K562 (cell line): Measurements from ENCODE around the gene CD46. TPM values are rescaled to one million over a fixed set of nuclear protein-coding genes. Genes with fewer than 3 reads are reported as not detected.

Experiments used
- ATAC-seq: fragments of 200-7000 bp; cut with Tn5 transposase; 3 replicates; pipeline ENCODE4 v1.9.1; 2020; ENCODE audit warnings: moderate library complexity
- BruUV-seq: library from RNA; stranded (reverse); fragments of 400-500 nt; replicated peaks from 2 replicates; lab custom pipeline; 2021; lab: Mats Ljungman, UMichigan
- CTCF ChIA-PET: fragments of 300-600 bp; formaldehyde crosslinking; extraction: SDS; loops from one replicate; lab custom pipeline; 2021; ENCODE audit warnings: low intra/inter-chr PET ratio; lab: Yijun Ruan, JAX
- POLR2A ChIA-PET: fragments of 300-600, 350-650 bp; sonication (Branson Sonifier 250); formaldehyde crosslinking; extraction: SDS; loops from one replicate; lab custom pipeline; 2021; ENCODE audit warnings: antibody characterized with exemption, inconsistent platforms; lab: Yijun Ruan, JAX
- DNase-seq, 4 experiments: peaks; one replicate each; pipeline versions ENCODE4 v3.0.0 to v3.0.0-alpha.2; 2011 to 2018; ENCODE audit warnings: low spot score in 3 of 4, mixed read lengths in 3 of 4; ENCODE audit errors: extremely low read depth in 1 of 4
- FAIRE-seq: peaks from 2 replicates; lab custom pipeline; 2011; peaks lifted over from hg19 to GRCh38; lab: Jason Lieb, UNC
- H2AFZ ChIP-seq: 2 replicates; pipeline ENCODE4 v1.6.0; 2011; ENCODE audit warnings: low read depth, low read length, control low read depth, inconsistent platforms
- H3K27ac ChIP-seq: fragments of 200-600 bp; 3 replicates; pipeline ENCODE4 v1.8.0; 2011; ENCODE audit warnings: low read depth, mild to moderate bottlenecking, control low read depth, inconsistent platforms, low read length, moderate library complexity, mixed read lengths; ENCODE audit errors: extremely low read depth
- H3K27me3 ChIP-seq, 2 experiments: fragments of 300-600 bp in 1 of 2; 2 replicates in 1 of 2; 3 replicates in 1 of 2; pipeline versions ENCODE4 v1.6.0 to v1.8.0; 2011; ENCODE audit warnings: inconsistent platforms in 2 of 2, low read length in 2 of 2, mild to moderate bottlenecking in 1 of 2, mixed read lengths in 1 of 2, moderate library complexity in 1 of 2; ENCODE audit not compliant: control insufficient read depth in 2 of 2, insufficient read depth in 2 of 2
- H3K36me3 ChIP-seq: fragments of 300-600 bp; 3 replicates; pipeline ENCODE4 v1.8.0; 2011; ENCODE audit warnings: mild to moderate bottlenecking, low read length, inconsistent platforms; ENCODE audit not compliant: control insufficient read depth, insufficient read depth
- H3K4me1 ChIP-seq, 2 experiments: fragments of 200-600 bp in 1 of 2; replicated peaks in 1 of 2; 2 replicates in 1 of 2; 3 replicates in 1 of 2; pipeline versions ENCODE4 v1.5.1 to v1.8.0; 2011; ENCODE audit warnings: inconsistent platforms in 2 of 2, low read length in 2 of 2, mild to moderate bottlenecking in 1 of 2, mixed read lengths in 1 of 2, moderate library complexity in 1 of 2; ENCODE audit not compliant: control insufficient read depth in 2 of 2, insufficient read depth in 2 of 2
- H3K4me2 ChIP-seq: 2 replicates; pipeline ENCODE4 v1.6.1; 2011; ENCODE audit warnings: low read length, control low read depth, inconsistent platforms, mixed read lengths; ENCODE audit not compliant: insufficient read depth
- H3K4me3 ChIP-seq: fragments of 200-600 bp; sonication (generic), shearing (Covaris generic); 2 replicates; pipeline ENCODE4 v1.5.1; 2016; ENCODE audit warnings: control low read depth, inconsistent platforms
- H3K79me2 ChIP-seq: fragments of 200-600 bp; 3 replicates; pipeline ENCODE4 v1.8.0; 2011; ENCODE audit warnings: low read length, inconsistent platforms; ENCODE audit not compliant: control insufficient read depth, insufficient read depth
- H3K9ac ChIP-seq, 2 experiments: 2 replicates each; pipeline versions ENCODE4 v1.6.0 to v1.6.1; 2011; ENCODE audit warnings: low read depth in 2 of 2, low read length in 2 of 2, control low read depth in 1 of 2, inconsistent platforms in 1 of 2, mild to moderate bottlenecking in 1 of 2, mixed read lengths in 1 of 2; ENCODE audit not compliant: insufficient read depth in 1 of 2
- H3K9me1 ChIP-seq: one replicate; pipeline ENCODE4 v1.6.0; 2011; ENCODE audit warnings: inconsistent platforms, mild to moderate bottlenecking, low read length, moderate library complexity; ENCODE audit not compliant: control insufficient read depth, insufficient read depth
- H3K9me3 ChIP-seq: replicated peaks from 2 replicates; pipeline ENCODE4 v1.5.1; 2011; ENCODE audit warnings: low read depth, low read length, inconsistent platforms; ENCODE audit not compliant: control insufficient read depth, insufficient read depth
- H4K20me1 ChIP-seq: replicated peaks from 2 replicates; pipeline ENCODE4 v1.6.1; 2011; ENCODE audit warnings: low read length, inconsistent platforms, mixed read lengths; ENCODE audit not compliant: control insufficient read depth, insufficient read depth
- CBX8 ChIP-seq: fragments of 200-600 bp; sonication (generic); IDR thresholded peaks from 2 replicates; pipeline ENCODE4 v1.6.1; 2012; ENCODE audit warnings: borderline replicate concordance, mixed run types, low read depth, mild to moderate bottlenecking, moderate library complexity, mixed read lengths, low read length, control low read depth, inconsistent platforms; ENCODE audit not compliant: poor library complexity, severe bottlenecking; ENCODE audit errors: extremely low read depth
- ETV5 ChIP-seq: sonication (generic); formaldehyde crosslinking; IDR thresholded peaks from 2 replicates; pipeline ENCODE4 v1.4.0; 2020; ENCODE audit warnings: low read depth, mild to moderate bottlenecking, missing genetic modification reagents
- HNRNPL ChIP-seq: fragments of 200-400 bp; formaldehyde crosslinking; IDR thresholded peaks from 2 replicates; pipeline ENCODE4 v1.6.1; 2017; ENCODE audit warnings: low read depth, mild to moderate bottlenecking, low read length
- HNRNPUL1 ChIP-seq: fragments of 200-400 bp; formaldehyde crosslinking; IDR thresholded peaks from 2 replicates; pipeline ENCODE4 v1.6.1; 2017; ENCODE audit warnings: low read length
- KAT7 ChIP-seq: sonication (generic); formaldehyde crosslinking; IDR thresholded peaks from 2 replicates; pipeline ENCODE4 v1.8.0; 2022; ENCODE audit warnings: missing genetic modification reagents, mild to moderate bottlenecking, borderline replicate concordance
- KLF16 ChIP-seq: IDR thresholded peaks from 2 replicates; pipeline ENCODE4 v1.6.1; 2016; ENCODE audit warnings: antibody characterized with exemption
- MAZ ChIP-seq, 2 experiments: fragments of 450-650 bp in 1 of 2; sonication (generic) in 1 of 2; formaldehyde crosslinking; IDR thresholded peaks in 1 of 2; conservative IDR thresholded peaks in 1 of 2; 2 replicates each; pipeline versions ENCODE4 v1.4.0 to v1.5.0; 2020; ENCODE audit warnings: mild to moderate bottlenecking in 1 of 2, missing genetic modification reagents in 1 of 2
- NUFIP1 ChIP-seq: fragments of 450-650 bp; IDR thresholded peaks from 2 replicates; pipeline ENCODE4 v1.6.1; 2018; ENCODE audit not compliant: partially characterized antibody
- PTRF ChIP-seq: fragments of 450-650 bp; IDR thresholded peaks from 2 replicates; pipeline ENCODE4 v1.6.1; 2016; ENCODE audit warnings: mild to moderate bottlenecking, missing genetic modification characterization, missing compliant biosample characterization
- RBFOX2 ChIP-seq: fragments of 200-400 bp; formaldehyde crosslinking; IDR thresholded peaks from 2 replicates; pipeline ENCODE4 v1.6.1; 2017; ENCODE audit warnings: low read depth, mild to moderate bottlenecking, low read length, moderate library complexity
- TCFL5 ChIP-seq: fragments of 250-450 bp; sonication (Bioruptor Pico); conservative IDR thresholded peaks from 2 replicates; pipeline ENCODE4 v1.6.1; 2021; ENCODE audit warnings: mild to moderate bottlenecking, moderate library complexity, matching md5 sums
- U2AF2 ChIP-seq: fragments of 200-400 bp; formaldehyde crosslinking; optimal IDR thresholded peaks from 2 replicates; pipeline ENCODE3; 2017; ENCODE audit warnings: low read depth, mild to moderate bottlenecking, low read length
- ZNF124 ChIP-seq: sonication (generic); formaldehyde crosslinking; IDR thresholded peaks from 2 replicates; pipeline ENCODE4 v1.8.1; 2022; ENCODE audit warnings: missing genetic modification reagents
- ZNF274 ChIP-seq: IDR thresholded peaks from 2 replicates; pipeline ENCODE4 v1.6.1; 2011; ENCODE audit warnings: low read depth, mild to moderate bottlenecking, low read length, moderate library complexity, borderline replicate concordance
- ZNF551 ChIP-seq: fragments of 250-450 bp; sonication (Bioruptor Pico); IDR thresholded peaks from 2 replicates; pipeline ENCODE4 v1.5.0; 2021; ENCODE audit warnings: mild to moderate bottlenecking, moderate library complexity
- ZNF696 ChIP-seq: fragments of 250-450 bp; sonication (Bioruptor Pico); conservative IDR thresholded peaks from 2 replicates; pipeline ENCODE4 v1.4.0; 2020; ENCODE audit warnings: mild to moderate bottlenecking, moderate library complexity
- WGBS: fragments of 100-300 bp; shearing (Covaris generic); methylation state at CpG from one replicate; pipeline ENCODE4 v1.1.6; 2016; ENCODE audit warnings: low coverage, mixed read lengths; ENCODE audit not compliant: insufficient coverage; ENCODE audit errors: missing lambda C conversion rate; 5-methylcytosine and 5-hydroxymethylcytosine counted together
- in situ Hi-C: fragments of 300-500 bp; cut with MboI; formaldehyde crosslinking; loops from 4 replicates; pipeline ENCODE4 v1.15.0; 2018; ENCODE audit warnings: inconsistent platforms, mixed read lengths
- intact Hi-C: fragments of 100-400 bp; cut with micrococcal nuclease; formaldehyde crosslinking; loops from 2 replicates; pipeline ENCODE4 v1.14.2; 2022
- polyA plus RNA-seq, 8 experiments: library from polyadenylated mRNA; depleted of rRNA in 4 of 8; stranded (reverse) in 5 of 8; unstranded in 3 of 8; fragments of >200 nt; fragmentation: Nextera tagmentation in 2 of 8; fragmentation: Illumina TruSeq in 1 of 8; extraction: Ambion mirVana in 2 of 8; extraction: Trizol in 1 of 8; gene quantifications; 2 replicates each; pipeline versions ENCODE4 v1.2.1 to v1.2.3, GENCODE V29; 2011 to 2014; ENCODE audit warnings: inconsistent platforms in 1 of 8, missing spikeins in 1 of 8
- total RNA-seq, 7 experiments: library from RNA; depleted of rRNA in 6 of 7; stranded (reverse); fragments of >200 nt in 6 of 7; fragmentation: Illumina TruSeq in 2 of 7; extraction: Trizol in 2 of 7; gene quantifications; 2 replicates each; pipeline versions ENCODE4 v1.2.1 to v1.2.3, GENCODE V29; 2011 to 2021; ENCODE audit warnings: low replicate concordance in 1 of 7
- TF ChIP-seq, protein P1 (sequence below): sonication (generic); formaldehyde crosslinking; IDR thresholded peaks from 2 replicates; pipeline ENCODE4 v1.8.0; 2023; ENCODE audit warnings: mild to moderate bottlenecking, missing genetic modification reagents
- TF ChIP-seq, protein P2 (sequence below), 2 experiments: fragments of 250-450 bp in 1 of 2; fragments of 450-650 bp in 1 of 2; sonication (Bioruptor Pico) in 1 of 2; IDR thresholded peaks; 2 replicates each; pipeline versions ENCODE4 v1.6.1 to v1.8.0; 2016 to 2021; ENCODE audit warnings: mild to moderate bottlenecking in 2 of 2, moderate library complexity in 2 of 2, missing compliant biosample characterization in 1 of 2, missing genetic modification characterization in 1 of 2

CD46 gene
- total and polyA plus RNA-seq, 9 of the 15 experiments (the other 6 are each of a cell fraction or from before 2014, with no cell fraction given) = 87.9 to 374 (median 156) TPM

DNA sequence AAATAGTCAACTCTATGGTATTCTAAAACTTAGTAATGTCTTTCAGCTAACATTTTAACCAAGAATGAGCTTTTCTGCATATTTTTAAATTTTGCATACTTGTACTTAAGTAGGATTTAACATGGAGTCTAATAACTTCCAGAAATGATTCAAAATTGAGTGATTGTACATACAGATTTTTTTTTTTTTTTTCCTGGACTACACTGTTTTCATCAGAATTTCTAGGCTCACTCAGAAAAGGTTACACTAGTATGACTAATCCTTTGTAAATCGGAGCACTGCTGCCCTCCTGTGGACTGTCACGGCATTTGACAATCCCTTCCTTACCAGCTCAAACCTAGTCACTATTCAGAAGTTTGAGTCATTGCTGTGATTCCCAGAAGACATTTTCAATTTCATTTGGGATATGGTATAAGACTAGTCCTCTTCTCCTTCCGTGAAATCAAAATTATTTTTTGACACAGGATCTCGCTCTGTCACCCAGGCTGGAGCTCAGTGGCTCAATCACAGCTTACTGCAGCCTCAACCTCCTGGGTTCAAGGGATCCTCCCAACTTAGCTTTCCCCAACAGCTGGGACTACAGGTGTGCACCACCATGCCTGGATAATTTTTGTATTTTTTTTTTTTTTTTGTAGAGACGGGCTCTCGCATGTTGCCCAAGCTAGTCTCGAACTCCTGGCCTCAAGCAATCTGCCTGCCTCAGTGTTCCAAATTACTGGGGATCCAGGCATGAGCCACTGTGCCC is 45.5 kb downstream of the CD46 start:
- Histone ChIP-seq H3K27me3 (no peaks in the 10 kb centered on the region), H3K9me3 (no peaks in the 10 kb centered on the region), H3K4me1 (no peaks in the 10 kb centered on the region), H4K20me1 (no peaks in the 10 kb centered on the region), H3K9me1 (no peaks in the 10 kb centered on the region), H3K4me2 (no peak overlapping the region), H3K4me3 (no peak overlapping the region), H3K9ac (no peak overlapping the region), H3K36me3 (peaks cover 49% of the 10 kb centered on the region), H3K27ac (no peak overlapping the region), H2AFZ (no peak overlapping the region), H3K79me2 (no peaks in the 10 kb centered on the region)
- FAIRE-seq (peak; percentile 89), DNase-seq (peak; percentile 74 to 88 (median 79)), ATAC-seq (peak; percentile 96)
- intact Hi-C loops (loop anchor here (1.0 to 2.0 kb wide), 2 partner anchors 45 to 86 kb away; partner anchors contain the start of gene CD46), in situ Hi-C loops (no loop called here)
- 37% methylated on average over 6 of the region's 7 CpGs for WGBS
- CTCF ChIA-PET = interaction anchor here (0.6 to 1.3 kb wide), 9 partner anchors 34 to 1190 kb away, joined by 3 to 13 read pairs (median 5); no protein-coding TSS in a partner anchor
- POLR2A ChIA-PET = interaction anchor here (0.6 to 1.8 kb wide), 12 partner anchors 9 to 173 kb away, joined by 3 to 16 read pairs (median 4); no protein-coding TSS in a partner anchor
- BruUV-seq = no TSS peak
- no peak for TF ChIP-seq ZNF274
- TF ChIP-seq MAZ (CRISPR knock-in tag; conservative IDR thresholded peaks at IDR 0.05 in 1 of 2, IDR thresholded peaks at IDR 0.05 in 1 of 2) = peak in 1 of 2 experiments; percentile 58; a peak in 1 of 4 replicates
- TF ChIP-seq, protein P1, sequence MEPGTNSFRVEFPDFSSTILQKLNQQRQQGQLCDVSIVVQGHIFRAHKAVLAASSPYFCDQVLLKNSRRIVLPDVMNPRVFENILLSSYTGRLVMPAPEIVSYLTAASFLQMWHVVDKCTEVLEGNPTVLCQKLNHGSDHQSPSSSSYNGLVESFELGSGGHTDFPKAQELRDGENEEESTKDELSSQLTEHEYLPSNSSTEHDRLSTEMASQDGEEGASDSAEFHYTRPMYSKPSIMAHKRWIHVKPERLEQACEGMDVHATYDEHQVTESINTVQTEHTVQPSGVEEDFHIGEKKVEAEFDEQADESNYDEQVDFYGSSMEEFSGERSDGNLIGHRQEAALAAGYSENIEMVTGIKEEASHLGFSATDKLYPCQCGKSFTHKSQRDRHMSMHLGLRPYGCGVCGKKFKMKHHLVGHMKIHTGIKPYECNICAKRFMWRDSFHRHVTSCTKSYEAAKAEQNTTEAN (CRISPR knock-in tag) = no peak
- no peak for TF ChIP-seq ZNF696 (CRISPR knock-in tag)
- TF ChIP-seq PTRF (tag) = no peak
- no peak for TF ChIP-seq TCFL5
- no peak for TF ChIP-seq U2AF2
- 0 out of 2 replicates have a peak, but pooled peaks have one; percentile 11 for TF ChIP-seq KLF16
- TF ChIP-seq RBFOX2 = no peak
- TF ChIP-seq, protein P2, sequence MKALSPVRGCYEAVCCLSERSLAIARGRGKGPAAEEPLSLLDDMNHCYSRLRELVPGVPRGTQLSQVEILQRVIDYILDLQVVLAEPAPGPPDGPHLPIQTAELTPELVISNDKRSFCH (CRISPR knock-in tag; IDR thresholded peaks at IDR 0.05) = no peak
- TF ChIP-seq, protein P2 (tag; IDR thresholded peaks at IDR 0.05) = no peak
- no peak for TF ChIP-seq HNRNPUL1
- TF ChIP-seq CBX8 = no peak
- TF ChIP-seq HNRNPL = no peak
- no peak for TF ChIP-seq KAT7 (CRISPR knock-in tag)
- TF ChIP-seq ZNF551 (CRISPR knock-in tag) = no peak
- no peak for TF ChIP-seq NUFIP1
- TF ChIP-seq ETV5 = 0 out of 2 replicates have a peak, but pooled peaks have one; percentile 21
- no peak for TF ChIP-seq ZNF124 (CRISPR knock-in tag)
